Heart left ventricle (tissue), 16 donors: ENCODE measurements around the gene SLC40A1. TPM values are rescaled to one million over a fixed set of nuclear protein-coding genes. Genes with fewer than 3 reads are reported as not detected.
A peak's percentile ranks its signal among the peaks of the same experiment; 100 is the strongest.

ENCODE experiments used
- ATAC-seq, 4 donors: fragments of 200-7000 bp; cut with Tn5 transposase; one replicate each; pipeline ENCODE4 v1.9.1; 2020 to 2022; ENCODE audit warnings: moderate library complexity in 4 of 4, mild to moderate bottlenecking in 3 of 4, moderate number of reproducible peaks in 1 of 4
- DNase-seq, 5 donors: peaks; one replicate each; pipeline ENCODE4 v3.0.0-alpha.2; 2020
- H3K27ac ChIP-seq, 12 donors: fragments of 200-600 bp; sonication (generic) in 4 of 12; one replicate each; pipeline versions ENCODE4 v1.5.0 to v1.8.0; 2016 to 2022; ENCODE audit warnings: mild to moderate bottlenecking in 2 of 12
- H3K27me3 ChIP-seq, 9 donors: fragments of 200-600 bp; sonication (generic) in 2 of 9; one replicate each; pipeline versions ENCODE4 v1.5.1 to v1.8.0; 2016 to 2022; ENCODE audit warnings: mild to moderate bottlenecking in 3 of 9
- H3K36me3 ChIP-seq, 9 donors: fragments of 200-600 bp; sonication (generic) in 2 of 9; one replicate each; pipeline versions ENCODE4 v1.5.0 to v1.8.0; 2018 to 2022; ENCODE audit warnings: mild to moderate bottlenecking in 2 of 9
- H3K4me1 ChIP-seq, 12 donors: fragments of 200-600 bp; sonication (generic) in 4 of 12; one replicate each; pipeline versions ENCODE4 v1.5.0 to v1.8.0; 2016 to 2022; ENCODE audit warnings: mild to moderate bottlenecking in 3 of 12
- H3K4me3 ChIP-seq, 12 donors: fragments of 200-600 bp; sonication (generic) in 4 of 12; one replicate each; pipeline versions ENCODE4 v1.5.0 to v1.8.0; 2017 to 2022; ENCODE audit warnings: mild to moderate bottlenecking in 9 of 12, moderate library complexity in 4 of 12
- H3K9me3 ChIP-seq, 12 donors: fragments of 200-600 bp; sonication (generic) in 4 of 12; one replicate each; pipeline versions ENCODE4 v1.5.0 to v1.8.0; 2016 to 2022; ENCODE audit warnings: mild to moderate bottlenecking in 1 of 12
- POLR2A ChIP-seq, 2 donors: fragments of 450-650 bp; IDR thresholded peaks; one replicate each; pipeline ENCODE4 v1.6.1; 2017; ENCODE audit warnings: antibody characterized with exemption in 2 of 2, mild to moderate bottlenecking in 2 of 2, moderate library complexity in 2 of 2
- WGBS, 4 donors: extraction: QIAGEN DNeasy Blood & Tissue Kit in 2 of 4; methylation state at CpG; one replicate each; pipeline versions ENCODE4 v1.1.5 to v1.1.7; 2013 to 2018; 5-methylcytosine and 5-hydroxymethylcytosine counted together
- intact Hi-C, 10 donors: fragments of 100-400 bp; cut with DNase I; formaldehyde crosslinking; loops; one replicate each; pipeline versions ENCODE4 v1.11.1 to v1.14.2; 2022
- polyA plus RNA-seq, 2 donors: library from polyadenylated mRNA; stranded (reverse); fragments of 200-250 nt; gene quantifications; one replicate each; pipeline ENCODE4 v1.2.3, GENCODE V29; 2013
- total RNA-seq, 9 donors: library from RNA; depleted of rRNA in 2 of 9; stranded (reverse); fragments of >200 nt in 2 of 9; fragmentation: NEBNext Ultra II Directional in 3 of 9; extraction: Animal tissue kit (Norgen Biotek cat#: 25700) in 3 of 9; gene quantifications; one replicate each; pipeline versions ENCODE4 v1.1.0 to v1.2.4, GENCODE V29; 2016 to 2023
- TF ChIP-seq, protein P1 (sequence below), 12 donors: fragments of 200-600 bp; sonication (generic) in 4 of 12; IDR thresholded peaks; one replicate each; pipeline versions ENCODE4 v1.5.0 to v1.8.0; 2018 to 2022; ENCODE audit warnings: antibody characterized with exemption in 12 of 12, mild to moderate bottlenecking in 5 of 12
- donor health status: ischemic (EF 13 %, LVEDD 7.1; RV severe dilation, severe dysfunction).
- donor health status: healthy with polysubstance abuse.
- donor health status: DM: no; HTN: yes; CAD: no.
- donor health status: DM: no; HTN: no; CAD: no.
- donor health status: ischemic (EF 25% LVEDD 6.9; RV normal size, moderate dysfunction).
- donor health status: ischemic (EF 25% LVEDD 5.7; RV mildly dilated, moderate dysfunction).
- donor health status: healthy.
- donor health status: DM: yes; HTN: yes; CAD: no.
- donor health status: ischemic (EF 35%, LVEDD 5.7; RV mildly dilated, moderate dysfunction).
- donor health status: nonischemic (EF 11% LVEDD 7.7; RV severe dilation, severe dysfunction).
- donor health status: DM: yes; HTN: yes; CAD: no.
- donor health status: PGD.
- donor health status: ischemic (EF 29% LVEDD 5.4; RV normal size, mild dysfunction).
- donor health status: nonischemic (EF 23%, LVEDD 6.1; RV moderate dilation, normal function).

The SLC40A1 gene
- total and polyA plus RNA-seq, 11 donors = 10.2 to 109 (median 40.5) TPM

DNA sequence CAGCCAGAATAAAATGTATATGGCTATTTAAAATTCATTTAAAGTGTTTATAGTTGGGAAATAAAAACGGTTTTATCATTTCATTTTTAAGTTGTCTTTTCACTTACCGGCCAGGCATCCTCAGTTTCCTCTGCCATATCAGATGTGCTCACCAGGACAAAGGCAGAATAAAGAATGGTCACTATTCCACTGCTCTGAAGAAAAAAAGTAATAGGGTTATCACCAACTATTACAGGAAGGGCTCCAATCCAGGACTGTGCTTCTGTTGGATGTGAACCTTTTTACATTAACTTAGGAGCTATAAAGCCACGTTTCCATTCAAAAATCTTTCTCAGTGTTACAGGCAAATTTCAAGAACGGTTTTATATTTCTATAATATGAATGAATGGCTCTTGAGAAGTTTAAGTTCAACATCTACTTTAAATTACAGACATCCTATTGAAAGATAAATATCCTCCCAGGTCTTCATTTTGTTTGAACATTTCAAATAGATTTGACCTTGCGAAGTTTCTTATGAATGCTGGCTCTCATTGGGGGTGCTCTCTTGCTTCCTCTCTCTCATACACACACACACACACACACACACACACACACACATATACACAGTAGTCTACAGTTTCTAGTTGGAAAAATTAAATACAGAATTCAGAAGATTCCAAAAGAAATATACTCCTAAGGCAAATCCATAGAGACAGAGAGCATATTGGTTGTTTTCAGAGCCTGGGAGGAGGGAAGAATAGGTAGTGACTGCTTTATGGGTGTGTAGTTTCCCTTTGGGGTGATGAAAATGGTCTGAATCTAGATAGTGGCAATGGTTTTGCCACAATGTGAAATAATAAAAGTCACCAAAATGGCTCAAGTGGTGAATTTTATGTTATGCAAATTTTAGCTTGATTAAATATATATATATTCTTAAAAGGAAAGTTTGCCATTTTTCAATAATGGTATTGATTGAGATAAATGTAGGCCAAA lies 2.9 kb upstream of the SLC40A1 start:
- DNase-seq (no peak), ATAC-seq (no peak)
- Histone ChIP-seq H3K4me1 (peaks cover 0 to 41% (median 14%) of the 10 kb centered on the region in 12 donors), H3K27me3 (no peaks in the 10 kb centered on the region), H3K9me3 (no peaks in the 10 kb centered on the region), H3K27ac (no peak overlapping the region), H3K36me3 (peaks cover 0 to 4% (median 0%) of the 10 kb centered on the region in 9 donors), H3K4me3 (no peak overlapping the region)
- TF ChIP-seq POLR2A (IDR thresholded peaks at IDR 0.05) = no peak
- TF ChIP-seq, protein P1, sequence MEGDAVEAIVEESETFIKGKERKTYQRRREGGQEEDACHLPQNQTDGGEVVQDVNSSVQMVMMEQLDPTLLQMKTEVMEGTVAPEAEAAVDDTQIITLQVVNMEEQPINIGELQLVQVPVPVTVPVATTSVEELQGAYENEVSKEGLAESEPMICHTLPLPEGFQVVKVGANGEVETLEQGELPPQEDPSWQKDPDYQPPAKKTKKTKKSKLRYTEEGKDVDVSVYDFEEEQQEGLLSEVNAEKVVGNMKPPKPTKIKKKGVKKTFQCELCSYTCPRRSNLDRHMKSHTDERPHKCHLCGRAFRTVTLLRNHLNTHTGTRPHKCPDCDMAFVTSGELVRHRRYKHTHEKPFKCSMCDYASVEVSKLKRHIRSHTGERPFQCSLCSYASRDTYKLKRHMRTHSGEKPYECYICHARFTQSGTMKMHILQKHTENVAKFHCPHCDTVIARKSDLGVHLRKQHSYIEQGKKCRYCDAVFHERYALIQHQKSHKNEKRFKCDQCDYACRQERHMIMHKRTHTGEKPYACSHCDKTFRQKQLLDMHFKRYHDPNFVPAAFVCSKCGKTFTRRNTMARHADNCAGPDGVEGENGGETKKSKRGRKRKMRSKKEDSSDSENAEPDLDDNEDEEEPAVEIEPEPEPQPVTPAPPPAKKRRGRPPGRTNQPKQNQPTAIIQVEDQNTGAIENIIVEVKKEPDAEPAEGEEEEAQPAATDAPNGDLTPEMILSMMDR (IDR thresholded peaks at IDR 0.05) = no peak
- intact Hi-C loops = loop anchor here in 5 of 10 donors (5.0 kb wide), 3 partner anchors 44 to 116 kb away; no protein-coding TSS in a partner anchor
- WGBS, 4 donors = 91 to 93% (median 93%) methylated on average over 5 of the region's 5 CpGs

DNA sequence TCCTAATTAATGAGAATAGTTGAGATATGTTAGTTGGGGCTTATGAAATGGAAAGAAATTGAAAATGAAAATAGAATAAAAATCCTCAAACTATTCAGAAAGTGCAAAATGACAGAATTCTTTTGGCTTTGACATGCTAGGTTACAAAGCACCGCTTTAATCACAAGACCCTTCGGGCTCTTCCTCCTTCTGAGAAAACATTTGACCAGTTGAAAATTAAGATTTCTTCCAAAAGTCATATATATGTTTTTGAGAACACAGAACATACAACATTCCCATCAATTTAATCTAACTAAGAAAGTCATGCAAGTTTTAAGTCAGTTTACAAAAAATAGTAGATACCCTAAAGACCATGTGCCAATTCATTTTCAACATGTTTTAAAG lies 2.2 kb upstream of the SLC40A1 start:
- TF ChIP-seq, protein P1 (IDR thresholded peaks at IDR 0.05) = no peak
- Histone ChIP-seq H3K9me3 (no peaks in the 10 kb centered on the region), H3K4me3 (no peak overlapping the region), H3K27me3 (no peaks in the 10 kb centered on the region), H3K36me3 (peaks cover 0 to 12% (median 0%) of the 10 kb centered on the region in 9 donors), H3K4me1 (peaks cover 0 to 48% (median 21%) of the 10 kb centered on the region in 12 donors), H3K27ac (no peak overlapping the region)
- ATAC-seq (no peak), DNase-seq (no peak)
- WGBS, 4 donors = 87 to 98% (median 91%) methylated on average over 2 of the region's 2 CpGs
- intact Hi-C loops = loop anchor here in 5 of 10 donors (5.0 kb wide), 3 partner anchors 44 to 116 kb away; no protein-coding TSS in a partner anchor

DNA sequence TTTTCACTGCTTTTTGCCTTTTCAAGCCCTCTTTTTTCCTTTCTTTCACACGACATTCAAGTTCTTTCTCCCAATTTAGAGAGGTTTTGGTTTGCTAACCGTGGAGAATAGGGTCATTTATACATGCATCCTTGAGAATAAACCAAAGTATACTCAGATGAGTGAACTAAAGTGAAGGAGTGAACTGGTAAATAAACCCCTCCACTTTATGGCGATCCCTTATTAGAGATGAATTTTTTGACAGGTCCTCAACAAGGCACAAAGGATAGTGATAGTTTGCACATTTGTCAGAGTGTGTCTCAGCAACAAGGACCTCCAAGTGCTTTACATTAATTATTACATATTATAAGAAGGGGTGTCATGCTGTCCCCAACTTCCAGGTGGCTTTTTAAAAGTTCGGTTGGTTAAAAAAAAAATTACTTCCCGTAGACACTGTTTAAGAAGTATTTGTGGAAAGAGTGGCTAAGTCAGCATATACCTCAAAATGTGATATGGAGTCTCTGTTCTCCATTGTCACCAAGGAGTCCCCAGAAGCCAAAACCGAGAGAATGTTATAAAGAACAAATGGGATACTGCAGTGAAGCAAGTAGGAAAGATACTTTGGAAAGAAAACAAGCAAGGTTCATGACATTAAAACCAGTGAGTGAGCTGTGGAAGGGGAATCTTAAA lies 1.7 kb upstream of the SLC40A1 start:
- Histone ChIP-seq H3K9me3 (no peaks in the 10 kb centered on the region), H3K27me3 (no peaks in the 10 kb centered on the region), H3K27ac (peak overlapping the region in 9 of 12 donors; percentile 90 to 99 (median 96)), H3K4me1 (peaks cover 0 to 53% (median 25%) of the 10 kb centered on the region in 12 donors), H3K36me3 (peaks cover 0 to 13% (median 0%) of the 10 kb centered on the region in 9 donors), H3K4me3 (peak overlapping the region in 4 of 12 donors; percentile 70 to 89 (median 78))
- no peak for ATAC-seq
- no peak for TF ChIP-seq POLR2A (IDR thresholded peaks at IDR 0.05)
- TF ChIP-seq, protein P1 (IDR thresholded peaks at IDR 0.05) = no peak
- intact Hi-C loops = loop anchor here in 5 of 10 donors (5.0 kb wide), 3 partner anchors 45 to 115 kb away; no protein-coding TSS in a partner anchor
- DNase-seq = no peak
- WGBS, 4 donors = 84 to 90% (median 87%) methylated on average over 6 of the region's 6 CpGs
